HT1080 (cell line): ENCODE measurements around the gene TRERF1. TPM values are rescaled to one million over a fixed set of nuclear protein-coding genes. Genes with fewer than 3 reads are reported as not detected.

Experiments
- total RNA-seq: library from RNA; depleted of rRNA; stranded (reverse); fragments of >200 nt; shearing (Covaris generic); gene quantifications from 2 replicates; pipeline ENCODE4 v1.2.3, GENCODE V29; 2014; rRNA removed

TRERF1 gene
- total RNA-seq, 1 experiment from 2014 or later: 11.4 TPM

Other genes with a start within 250 kb of the TRERF1 start
- gene MRPS10, start 234.1 kb downstream of the TRERF1 start, total RNA-seq: 60.2 and 76.1 TPM in 2 replicates
- 13.0 and 14.9 TPM in 2 replicates for gene UBR2, start 112.1 kb upstream of the TRERF1 start, total RNA-seq